ENCODE measurements around the gene SLC66A2.

DNA sequence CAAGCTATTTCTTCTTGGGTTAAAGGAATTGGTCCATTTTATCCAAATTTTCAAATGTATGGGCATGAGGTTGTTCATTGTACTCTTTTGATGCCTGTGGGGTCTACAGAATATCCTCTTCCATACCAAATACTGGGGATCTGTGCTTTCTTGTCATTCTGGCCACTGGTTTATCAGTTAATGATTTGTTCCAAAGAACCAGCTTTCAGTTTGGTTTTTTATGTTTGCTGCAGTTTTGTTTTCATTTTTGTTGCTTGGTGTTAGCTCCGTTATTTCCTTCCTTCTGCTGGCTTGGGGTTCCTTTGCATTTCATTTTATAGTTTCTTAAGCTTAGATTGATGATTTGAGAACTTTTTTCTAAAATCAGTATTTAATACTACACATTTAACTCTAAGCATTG, 45.5 kb downstream of the SLC66A2 start:
- TF ChIP-seq OSR1 (CRISPR knock-in tag; IDR thresholded peaks at IDR 0.05) (no peak), ZFP30 (CRISPR knock-in tag; IDR thresholded peaks at IDR 0.05) (no peak), TOX (CRISPR knock-in tag; IDR thresholded peaks at IDR 0.05; ENCODE audit: borderline replicate concordance) (no peak), ZNF8 (CRISPR knock-in tag; IDR thresholded peaks at IDR 0.05) (no peak), ZNF70 (CRISPR knock-in tag; IDR thresholded peaks at IDR 0.05) (no peak), ZFP3 (CRISPR knock-in tag; IDR thresholded peaks at IDR 0.05) (no peak), RARB (CRISPR knock-in tag; IDR thresholded peaks at IDR 0.05) (no peak), ARNTL (CRISPR knock-in tag; IDR thresholded peaks at IDR 0.05; ENCODE audit: borderline replicate concordance, low read depth) (no peak), GLIS3 (CRISPR knock-in tag; IDR thresholded peaks at IDR 0.05) (no peak), CSDC2 (CRISPR knock-in tag; IDR thresholded peaks at IDR 0.05) (no peak)
- TF ChIP-seq, protein P1, sequence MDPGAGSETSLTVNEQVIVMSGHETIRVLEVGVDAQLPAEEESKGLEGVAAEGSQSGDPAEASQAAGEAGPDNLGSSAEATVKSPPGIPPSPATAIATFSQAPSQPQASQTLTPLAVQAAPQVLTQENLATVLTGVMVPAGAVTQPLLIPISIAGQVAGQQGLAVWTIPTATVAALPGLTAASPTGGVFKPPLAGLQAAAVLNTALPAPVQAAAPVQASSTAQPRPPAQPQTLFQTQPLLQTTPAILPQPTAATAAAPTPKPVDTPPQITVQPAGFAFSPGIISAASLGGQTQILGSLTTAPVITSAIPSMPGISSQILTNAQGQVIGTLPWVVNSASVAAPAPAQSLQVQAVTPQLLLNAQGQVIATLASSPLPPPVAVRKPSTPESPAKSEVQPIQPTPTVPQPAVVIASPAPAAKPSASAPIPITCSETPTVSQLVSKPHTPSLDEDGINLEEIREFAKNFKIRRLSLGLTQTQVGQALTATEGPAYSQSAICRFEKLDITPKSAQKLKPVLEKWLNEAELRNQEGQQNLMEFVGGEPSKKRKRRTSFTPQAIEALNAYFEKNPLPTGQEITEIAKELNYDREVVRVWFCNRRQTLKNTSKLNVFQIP (CRISPR knock-in tag; IDR thresholded peaks at IDR 0.05; ENCODE audit: borderline replicate concordance, low read depth) = no peak
- TF ChIP-seq, protein P2, sequence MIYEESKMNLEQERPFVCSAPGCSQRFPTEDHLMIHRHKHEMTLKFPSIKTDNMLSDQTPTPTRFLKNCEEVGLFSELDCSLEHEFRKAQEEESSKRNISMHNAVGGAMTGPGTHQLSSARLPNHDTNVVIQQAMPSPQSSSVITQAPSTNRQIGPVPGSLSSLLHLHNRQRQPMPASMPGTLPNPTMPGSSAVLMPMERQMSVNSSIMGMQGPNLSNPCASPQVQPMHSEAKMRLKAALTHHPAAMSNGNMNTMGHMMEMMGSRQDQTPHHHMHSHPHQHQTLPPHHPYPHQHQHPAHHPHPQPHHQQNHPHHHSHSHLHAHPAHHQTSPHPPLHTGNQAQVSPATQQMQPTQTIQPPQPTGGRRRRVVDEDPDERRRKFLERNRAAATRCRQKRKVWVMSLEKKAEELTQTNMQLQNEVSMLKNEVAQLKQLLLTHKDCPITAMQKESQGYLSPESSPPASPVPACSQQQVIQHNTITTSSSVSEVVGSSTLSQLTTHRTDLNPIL (CRISPR knock-in tag; IDR thresholded peaks at IDR 0.05; ENCODE audit: low read depth) = no peak
- TF ChIP-seq, protein P3, sequence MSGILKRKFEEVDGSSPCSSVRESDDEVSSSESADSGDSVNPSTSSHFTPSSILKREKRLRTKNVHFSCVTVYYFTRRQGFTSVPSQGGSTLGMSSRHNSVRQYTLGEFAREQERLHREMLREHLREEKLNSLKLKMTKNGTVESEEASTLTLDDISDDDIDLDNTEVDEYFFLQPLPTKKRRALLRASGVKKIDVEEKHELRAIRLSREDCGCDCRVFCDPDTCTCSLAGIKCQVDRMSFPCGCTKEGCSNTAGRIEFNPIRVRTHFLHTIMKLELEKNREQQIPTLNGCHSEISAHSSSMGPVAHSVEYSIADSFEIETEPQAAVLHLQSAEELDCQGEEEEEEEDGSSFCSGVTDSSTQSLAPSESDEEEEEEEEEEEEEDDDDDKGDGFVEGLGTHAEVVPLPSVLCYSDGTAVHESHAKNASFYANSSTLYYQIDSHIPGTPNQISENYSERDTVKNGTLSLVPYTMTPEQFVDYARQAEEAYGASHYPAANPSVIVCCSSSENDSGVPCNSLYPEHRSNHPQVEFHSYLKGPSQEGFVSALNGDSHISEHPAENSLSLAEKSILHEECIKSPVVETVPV (CRISPR knock-in tag; IDR thresholded peaks at IDR 0.05) = no peak

Data from SK-N-SH treated with all-trans-retinoic acid at 6 μM for 48 hours (cell line).